Thyroid gland (tissue), 4 donors: Measurements from ENCODE around the gene LRRC8D.

Experiments used
- CTCF ChIP-seq, 6 experiments: fragments of 200-600 bp in 3 of 6; fragments of 450-650 bp in 3 of 6; sonication (generic) in 3 of 6; IDR thresholded peaks; one replicate each; pipeline ENCODE4 v1.5.1; 2016 to 2019; ENCODE audit warnings: antibody characterized with exemption in 6 of 6, mild to moderate bottlenecking in 2 of 6, inconsistent platforms in 1 of 6, moderate library complexity in 1 of 6
- POLR2A ChIP-seq, 2 donors: fragments of 450-650 bp; IDR thresholded peaks; one replicate each; pipeline ENCODE4 v1.6.1; 2017; ENCODE audit warnings: antibody characterized with exemption in 2 of 2, mild to moderate bottlenecking in 2 of 2, moderate library complexity in 1 of 2

GRCh38 chr1:89839516-89839915, 18.7 kb downstream of the LRRC8D start:
- no peak for TF ChIP-seq CTCF (IDR thresholded peaks at IDR 0.05)
- TF ChIP-seq POLR2A (IDR thresholded peaks at IDR 0.05), result no peak
